K562 (cell line): Measurements from ENCODE around the gene MRPL4. TPM values are rescaled to one million over a fixed set of nuclear protein-coding genes. Genes with fewer than 3 reads are reported as not detected.

Source experiments
- CBX1 ChIP-seq: sonication (generic); IDR thresholded peaks from 2 replicates; pipeline ENCODE4 v1.6.1; 2016; ENCODE audit warnings: antibody characterized with exemption, low read depth, mild to moderate bottlenecking
- CCNT2 ChIP-seq: IDR thresholded peaks from 2 replicates; pipeline ENCODE4 v1.6.1; 2011; ENCODE audit warnings: borderline replicate concordance, low read depth, mild to moderate bottlenecking, moderate library complexity, mixed read lengths, low read length; ENCODE audit not compliant: insufficient read length; ENCODE audit errors: extremely low read depth
- HLTF ChIP-seq: fragments of 450-650 bp; IDR thresholded peaks from 2 replicates; pipeline ENCODE4 v1.6.1; 2016
- HMBOX1 ChIP-seq: sonication (generic); IDR thresholded peaks from 2 replicates; pipeline ENCODE4 v1.6.1; 2016
- ILF3 ChIP-seq: fragments of 450-650 bp; IDR thresholded peaks from 2 replicates; pipeline ENCODE4 v1.6.1; 2018; ENCODE audit warnings: antibody characterized with exemption, mild to moderate bottlenecking, moderate library complexity, borderline replicate concordance
- KDM2B ChIP-seq: fragments of 250-450 bp; sonication (Bioruptor Pico); IDR thresholded peaks from 2 replicates; pipeline ENCODE4 v1.8.0; 2021; ENCODE audit warnings: mild to moderate bottlenecking, moderate library complexity
- NFIX ChIP-seq: fragments of 250-450 bp; sonication (Bioruptor Pico); IDR thresholded peaks from 2 replicates; pipeline ENCODE4 v1.4.0; 2020; ENCODE audit warnings: low read depth, mild to moderate bottlenecking, moderate library complexity
- NR2C2 ChIP-seq, 2 experiments: fragments of 200-800 bp in 1 of 2; sonication (Bioruptor generic) in 1 of 2; sonication (generic) in 1 of 2; formaldehyde crosslinking in 1 of 2; IDR thresholded peaks; 2 replicates each; pipeline versions ENCODE4 v1.6.1 to v1.8.0; 2016 to 2022; ENCODE audit warnings: mild to moderate bottlenecking in 1 of 2, missing compliant biosample characterization in 1 of 2, missing genetic modification characterization in 1 of 2, missing genetic modification reagents in 1 of 2
- SIN3A ChIP-seq, 2 experiments: fragments of 150-350 bp in 1 of 2; IDR thresholded peaks; 2 replicates each; pipeline ENCODE4 v1.6.1; 2011 to 2016; ENCODE audit warnings: borderline replicate concordance in 2 of 2, low read depth in 2 of 2, low read length in 2 of 2, mild to moderate bottlenecking in 2 of 2, moderate library complexity in 2 of 2; ENCODE audit not compliant: control insufficient read depth in 1 of 2
- SUPT5H ChIP-seq: fragments of 450-650 bp; IDR thresholded peaks from 2 replicates; pipeline ENCODE4 v1.6.1; 2016
- TARDBP ChIP-seq: fragments of 450-650 bp; IDR thresholded peaks from 2 replicates; pipeline ENCODE4 v1.6.1; 2016
- TBL1XR1 ChIP-seq, 2 experiments: IDR thresholded peaks; 2 replicates each; pipeline ENCODE4 v1.6.1; 2012; ENCODE audit warnings: improper control_type of control experiment in 2 of 2, low read length in 2 of 2, mild to moderate bottlenecking in 1 of 2
- TCFL5 ChIP-seq: fragments of 250-450 bp; sonication (Bioruptor Pico); conservative IDR thresholded peaks from 2 replicates; pipeline ENCODE4 v1.6.1; 2021; ENCODE audit warnings: mild to moderate bottlenecking, moderate library complexity, matching md5 sums
- TEAD4 ChIP-seq, 2 experiments: sonication (generic) in 1 of 2; formaldehyde crosslinking in 1 of 2; IDR thresholded peaks; 2 replicates each; pipeline versions ENCODE4 v1.6.1 to v1.8.0; 2012 to 2022; ENCODE audit warnings: borderline replicate concordance in 1 of 2, inconsistent platforms in 1 of 2, low read length in 1 of 2, mild to moderate bottlenecking in 1 of 2, missing genetic modification reagents in 1 of 2
- ZBTB17 ChIP-seq: fragments of 450-650 bp; formaldehyde crosslinking; IDR thresholded peaks from 2 replicates; pipeline ENCODE4 v1.4.0; 2020; ENCODE audit warnings: mild to moderate bottlenecking
- ZFP36 ChIP-seq: fragments of 150-350 bp; IDR thresholded peaks from 2 replicates; pipeline ENCODE4 v1.6.1; 2018; ENCODE audit warnings: low read length, low read depth; ENCODE audit not compliant: partially characterized antibody
- ZNF263 ChIP-seq: sonication (generic); formaldehyde crosslinking; IDR thresholded peaks from 2 replicates; pipeline ENCODE4 v1.8.0; 2022; ENCODE audit warnings: mild to moderate bottlenecking, missing genetic modification reagents, borderline replicate concordance
- ZNF780A ChIP-seq: fragments of 250-450 bp; sonication (Bioruptor Pico); IDR thresholded peaks from 2 replicates; pipeline ENCODE4 v1.5.0; 2021; ENCODE audit warnings: mild to moderate bottlenecking
- polyA plus RNA-seq, 8 experiments: library from polyadenylated mRNA; depleted of rRNA in 4 of 8; stranded (reverse) in 5 of 8; unstranded in 3 of 8; fragments of >200 nt; fragmentation: Nextera tagmentation in 2 of 8; fragmentation: Illumina TruSeq in 1 of 8; extraction: Ambion mirVana in 2 of 8; extraction: Trizol in 1 of 8; gene quantifications; 2 replicates each; pipeline versions ENCODE4 v1.2.1 to v1.2.3, GENCODE V29; 2011 to 2014; ENCODE audit warnings: inconsistent platforms in 1 of 8, missing spikeins in 1 of 8
- total RNA-seq, 7 experiments: library from RNA; depleted of rRNA in 6 of 7; stranded (reverse); fragments of >200 nt in 6 of 7; fragmentation: Illumina TruSeq in 2 of 7; extraction: Trizol in 2 of 7; gene quantifications; 2 replicates each; pipeline versions ENCODE4 v1.2.1 to v1.2.3, GENCODE V29; 2011 to 2021; ENCODE audit warnings: low replicate concordance in 1 of 7

MRPL4 gene
- total and polyA plus RNA-seq, 9 of the 15 experiments (the other 6 are each of a cell fraction or from before 2014, with no cell fraction given) = 1.4 to 239 (median 64.9) TPM

GRCh38 chr19:10289836-10290356 is 37.9 kb downstream of the MRPL4 start, which contains the start of gene ICAM5 (continued):
- TF ChIP-seq HMBOX1 (peak; percentile 64; the same call in 1 of the 2 replicates), ZNF780A (CRISPR knock-in tag) (0 out of 2 replicates have a peak, but pooled peaks have one; percentile 25), NFIX (no peak), TARDBP (0 out of 2 replicates have a peak, but pooled peaks have one; percentile 41), NR2C2 (CRISPR knock-in tag; IDR thresholded peaks at IDR 0.05) (no peak), NR2C2 (tag; IDR thresholded peaks at IDR 0.05) (no peak), SIN3A (IDR thresholded peaks at IDR 0.05; ENCODE audit: borderline replicate concordance in 2 of 2, control insufficient read depth in 1 of 2, low read depth in 2 of 2, low read length in 2 of 2) (peak in 1 of 2 experiments; percentile 43; a peak in 2 of 4 replicates), TBL1XR1 (IDR thresholded peaks at IDR 0.05; ENCODE audit: low read length in 2 of 2) (0 out of 4 replicates have a peak, but pooled peaks of 1 of the 2 experiments have one; percentile 44), CBX1 (0 out of 2 replicates have a peak, but pooled peaks have one; percentile 22), CCNT2 (peak; percentile 85), HLTF (0 out of 2 replicates have a peak, but pooled peaks have one; percentile 40), ZFP36 (peak; percentile 29), ILF3 (no peak), KDM2B (CRISPR knock-in tag) (peak; percentile 44; the same call in 1 of the 2 replicates), TEAD4 (IDR thresholded peaks at IDR 0.05; ENCODE audit: low read length) (peak; percentile 22; the same call in 1 of the 2 replicates), TEAD4 (CRISPR knock-in tag; IDR thresholded peaks at IDR 0.05; ENCODE audit: borderline replicate concordance) (no peak), TCFL5 (CRISPR knock-in tag) (no peak), ZBTB17 (CRISPR knock-in tag) (peak; percentile 73; the same call in 1 of the 2 replicates), SUPT5H (peak; percentile 75), ZNF263 (peak; percentile 93)
